Heart left ventricle (tissue), 13 donors: ENCODE data around the gene SVEP1.

ENCODE experiments used
- CTCF ChIP-seq, 12 donors: fragments of 200-600 bp; sonication (generic) in 4 of 12; IDR thresholded peaks; one replicate each; pipeline versions ENCODE4 v1.5.0 to v1.8.0; 2018 to 2022; ENCODE audit warnings: antibody characterized with exemption in 12 of 12, mild to moderate bottlenecking in 5 of 12
- POLR2A ChIP-seq, 2 donors: fragments of 450-650 bp; IDR thresholded peaks; one replicate each; pipeline ENCODE4 v1.6.1; 2017; ENCODE audit warnings: antibody characterized with exemption in 2 of 2, mild to moderate bottlenecking in 2 of 2, moderate library complexity in 2 of 2
- donor health status: ischemic (EF 13 %, LVEDD 7.1; RV severe dilation, severe dysfunction).
- donor health status: DM: no; HTN: yes; CAD: no.
- donor health status: DM: no; HTN: no; CAD: no.
- donor health status: ischemic (EF 25% LVEDD 6.9; RV normal size, moderate dysfunction).
- donor health status: ischemic (EF 25% LVEDD 5.7; RV mildly dilated, moderate dysfunction).
- donor health status: ischemic (EF 35%, LVEDD 5.7; RV mildly dilated, moderate dysfunction).
- donor health status: nonischemic (EF 11% LVEDD 7.7; RV severe dilation, severe dysfunction).
- donor health status: DM: yes; HTN: yes; CAD: no.
- donor health status: PGD.
- donor health status: ischemic (EF 29% LVEDD 5.4; RV normal size, mild dysfunction).
- donor health status: nonischemic (EF 23%, LVEDD 6.1; RV moderate dilation, normal function).

DNA sequence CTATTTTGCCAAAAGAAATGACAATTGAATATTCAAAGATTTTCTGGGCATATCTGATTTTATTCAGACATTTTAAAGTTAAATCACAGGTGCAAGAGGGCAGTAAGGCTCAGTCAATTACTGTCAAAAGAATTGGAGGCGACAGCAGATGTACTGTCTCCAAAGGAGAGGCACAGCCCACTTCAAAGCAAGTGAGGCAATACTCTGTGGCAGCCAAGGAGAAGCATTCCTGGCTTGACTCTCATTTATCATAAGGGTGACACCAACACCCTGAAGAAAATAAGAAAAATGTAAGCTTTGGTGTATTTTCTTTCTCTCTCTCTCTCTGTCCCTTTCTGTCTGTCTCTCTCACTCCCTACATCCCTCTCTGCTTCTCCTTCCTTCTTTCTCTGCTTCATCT lies 93.3 kb downstream of the SVEP1 start:
- TF ChIP-seq CTCF (IDR thresholded peaks at IDR 0.05) = no peak
- TF ChIP-seq POLR2A (IDR thresholded peaks at IDR 0.05) = no peak
